H9 (cell line): Measurements from ENCODE around the gene ANO9. TPM values are rescaled to one million over a fixed set of nuclear protein-coding genes. Genes with fewer than 3 reads are reported as not detected.
"Not testable (repeated sequence)": the region's sequence is repeated elsewhere in the genome, so short reads cannot be mapped to it uniquely, and the experiment has no call there.

Source experiments
- DNase-seq: peaks from one replicate; pipeline ENCODE4 v3.0.0-alpha.2; 2017
- H2AFZ ChIP-seq: one replicate; pipeline ENCODE4 v1.6.1; 2013; ENCODE audit warnings: mild to moderate bottlenecking, low read length, control low read depth, moderate library complexity
- H2AK5ac ChIP-seq: 2 replicates; pipeline ENCODE4 v1.6.1; 2013; ENCODE audit warnings: low read length, control low read depth, mixed read lengths; ENCODE audit not compliant: insufficient read length
- H2BK120ac ChIP-seq: one replicate; pipeline ENCODE4 v1.6.1; 2013; ENCODE audit warnings: low read depth, mild to moderate bottlenecking, low read length, control low read depth, inconsistent platforms; ENCODE audit not compliant: poor library complexity, severe bottlenecking
- H2BK12ac ChIP-seq: 2 replicates; pipeline ENCODE4 v1.6.1; 2013; ENCODE audit warnings: low read length, control low read depth, mixed read lengths, low read depth; ENCODE audit not compliant: insufficient read length
- H2BK15ac ChIP-seq: 2 replicates; pipeline ENCODE4 v1.6.1; 2013; ENCODE audit warnings: low read depth, low read length, control low read depth
- H2BK20ac ChIP-seq: one replicate; pipeline ENCODE4 v1.6.1; 2013; ENCODE audit warnings: low read depth, mild to moderate bottlenecking, low read length, control low read depth, inconsistent platforms; ENCODE audit not compliant: poor library complexity, severe bottlenecking
- H2BK5ac ChIP-seq: 2 replicates; pipeline ENCODE4 v1.6.1; 2013; ENCODE audit warnings: low read length, control low read depth, mixed read lengths; ENCODE audit not compliant: insufficient read length
- H3K14ac ChIP-seq: 2 replicates; pipeline ENCODE4 v1.6.1; 2013; ENCODE audit warnings: low read length, control low read depth; ENCODE audit not compliant: insufficient read depth
- H3K18ac ChIP-seq: 2 replicates; pipeline ENCODE4 v1.6.1; 2013; ENCODE audit warnings: low read depth, mild to moderate bottlenecking, mixed read lengths, low read length, control low read depth; ENCODE audit not compliant: insufficient read length
- H3K23ac ChIP-seq: 2 replicates; pipeline ENCODE4 v1.6.1; 2013; ENCODE audit warnings: low read length, control low read depth, mixed read lengths, low read depth; ENCODE audit not compliant: insufficient read length
- H3K23me2 ChIP-seq: 2 replicates; pipeline ENCODE4 v1.6.1; 2013; ENCODE audit warnings: low read depth, mild to moderate bottlenecking, mixed read lengths, low read length, control low read depth; ENCODE audit not compliant: insufficient read length, poor library complexity, severe bottlenecking
- H3K27ac ChIP-seq: 2 replicates; pipeline ENCODE4 v1.5.1; 2013; ENCODE audit warnings: low read length, control low read depth, mixed read lengths, low read depth; ENCODE audit not compliant: insufficient read length
- H3K27me3 ChIP-seq: 2 replicates; pipeline ENCODE4 v1.6.1; 2013; ENCODE audit warnings: low read length, control low read depth, inconsistent platforms; ENCODE audit not compliant: insufficient read depth
- H3K4ac ChIP-seq: 2 replicates; pipeline ENCODE4 v1.6.1; 2013; ENCODE audit warnings: low read depth, mild to moderate bottlenecking, control low read depth, inconsistent platforms, low read length, moderate library complexity
- H3K4me1 ChIP-seq: 2 replicates; pipeline ENCODE4 v1.6.1; 2013; ENCODE audit warnings: low read length, control low read depth, inconsistent platforms; ENCODE audit not compliant: insufficient read depth
- H3K4me2 ChIP-seq: 2 replicates; pipeline ENCODE4 v1.6.1; 2013; ENCODE audit warnings: low read length, control low read depth, mixed read lengths; ENCODE audit not compliant: insufficient read length, insufficient read depth
- H3K56ac ChIP-seq: 2 replicates; pipeline ENCODE4 v1.6.1; 2013; ENCODE audit warnings: low read depth, mild to moderate bottlenecking, mixed read lengths, low read length, control low read depth; ENCODE audit not compliant: insufficient read length
- H3K79me1 ChIP-seq: 2 replicates; pipeline ENCODE4 v1.6.1; 2013; ENCODE audit warnings: low read depth, mild to moderate bottlenecking, moderate library complexity, low read length, control low read depth, inconsistent platforms; ENCODE audit not compliant: insufficient read depth, poor library complexity, severe bottlenecking
- H3K79me2 ChIP-seq: 2 replicates; pipeline ENCODE4 v1.6.1; 2013; ENCODE audit warnings: low read length, control low read depth, inconsistent platforms; ENCODE audit not compliant: insufficient read depth
- H3K9ac ChIP-seq: 2 replicates; pipeline ENCODE4 v1.6.1; 2013; ENCODE audit warnings: low read length, control low read depth, mixed read lengths; ENCODE audit not compliant: insufficient read length; ENCODE audit errors: extremely low read depth
- H3K9me3 ChIP-seq: one replicate; pipeline ENCODE4 v1.6.1; 2013; ENCODE audit warnings: low read depth, low read length, inconsistent platforms; ENCODE audit not compliant: control insufficient read depth
- H3T11ph ChIP-seq: one replicate; pipeline ENCODE4 v1.6.1; 2013; ENCODE audit warnings: mild to moderate bottlenecking, low read length, control low read depth, inconsistent platforms
- H4K20me1 ChIP-seq: one replicate; pipeline ENCODE4 v1.6.1; 2013; ENCODE audit not compliant: control insufficient read depth, insufficient read length, insufficient read depth
- H4K5ac ChIP-seq: 2 replicates; pipeline ENCODE4 v1.6.1; 2013; ENCODE audit warnings: low read depth, mild to moderate bottlenecking, mixed read lengths, low read length, control low read depth; ENCODE audit not compliant: insufficient read length
- H4K8ac ChIP-seq: replicated peaks from 2 replicates; pipeline ENCODE4 v1.6.1; 2013; ENCODE audit warnings: low read length, control low read depth, mixed read lengths, low read depth; ENCODE audit not compliant: insufficient read length
- H4K91ac ChIP-seq: 2 replicates; pipeline ENCODE4 v1.6.1; 2013; ENCODE audit warnings: low read depth, mild to moderate bottlenecking, moderate library complexity, mixed read lengths, low read length, control low read depth; ENCODE audit not compliant: insufficient read length
- H3K27ac Mint-ChIP-seq, 3 experiments: 2 replicates in 2 of 3; 3 replicates in 1 of 3; pipeline ENCODE4 v1.8.0; 2020 to 2021; ENCODE audit warnings: mixed read lengths in 3 of 3, mild to moderate bottlenecking in 1 of 3, moderate library complexity in 1 of 3
- H3K27me3 Mint-ChIP-seq: 2 replicates; pipeline ENCODE4 v1.8.0; 2021; ENCODE audit warnings: low read depth, mild to moderate bottlenecking, moderate library complexity, mixed read lengths
- H3K36me3 Mint-ChIP-seq, 3 experiments: 2 replicates in 2 of 3; 3 replicates in 1 of 3; pipeline ENCODE4 v1.8.0; 2020 to 2021; ENCODE audit warnings: low read depth in 3 of 3, mixed read lengths in 3 of 3; ENCODE audit not compliant: insufficient read depth in 1 of 3
- H3K4me1 Mint-ChIP-seq, 2 experiments: 2 replicates each; pipeline ENCODE4 v1.8.0; 2020; ENCODE audit warnings: mixed read lengths in 2 of 2
- H3K4me3 Mint-ChIP-seq, 2 experiments: 2 replicates in 1 of 2; 3 replicates in 1 of 2; pipeline ENCODE4 v1.8.0; 2020 to 2021; ENCODE audit warnings: mild to moderate bottlenecking in 2 of 2, mixed read lengths in 2 of 2, moderate library complexity in 1 of 2
- H3K9me3 Mint-ChIP-seq, 2 experiments: 2 replicates in 1 of 2; 3 replicates in 1 of 2; pipeline ENCODE4 v1.8.0; 2020; ENCODE audit warnings: mild to moderate bottlenecking in 2 of 2, mixed read lengths in 2 of 2, moderate library complexity in 1 of 2
- CTCF ChIP-seq: fragments of 200-600 bp; sonication (generic); conservative IDR thresholded peaks from 3 replicates; pipeline ENCODE4 v1.8.0; 2021; ENCODE audit warnings: antibody characterized with exemption, mild to moderate bottlenecking
- WGBS: extraction: QIAGEN DNeasy Blood & Tissue Kit; methylation state at CpG from one replicate; pipeline ENCODE4 v1.1.7; 2013; ENCODE audit warnings: missing lambda C conversion rate, low lambda C conversion rate, mixed read lengths; ENCODE audit not compliant: insufficient read length; ENCODE audit errors: extremely low coverage; 5-methylcytosine and 5-hydroxymethylcytosine counted together
- total RNA-seq: library from RNA; stranded (reverse); gene quantifications from 2 replicates; pipeline ENCODE4 v1.2.1, GENCODE V29; 2021

The ANO9 gene
- total RNA-seq, 1 experiment from 2014 or later: 13.1 TPM

DNA sequence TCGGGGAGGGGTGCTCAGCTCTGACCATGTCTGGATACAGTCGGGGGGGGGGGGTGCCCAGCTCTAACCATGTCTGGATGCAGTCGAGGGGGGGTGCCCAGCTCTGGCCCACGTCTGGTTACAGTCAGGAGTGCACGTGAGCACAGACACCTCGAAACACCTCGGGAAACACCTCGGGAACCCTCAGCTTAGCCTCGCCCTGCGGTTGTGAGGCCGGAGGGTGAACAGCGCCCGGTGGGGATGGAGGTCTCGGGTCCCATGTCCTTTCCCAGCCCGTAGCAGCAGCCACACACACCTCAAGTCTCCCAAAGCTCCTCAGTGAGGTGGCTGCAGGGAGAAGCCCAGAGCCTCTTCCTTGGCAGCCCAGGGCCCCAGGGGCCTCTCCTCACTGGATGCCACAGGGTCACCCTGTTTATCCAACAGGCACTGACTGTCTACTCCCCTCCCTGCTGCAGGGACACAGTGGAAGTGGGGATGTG is 29.1 kb downstream of the ANO9 start:
- no peak for TF ChIP-seq CTCF
- Histone ChIP-seq H3K23ac (no peak overlapping the region), H3K18ac (no peak overlapping the region), H2BK12ac (no peak overlapping the region), H3K23me2 (peaks cover 11% of the 10 kb centered on the region), H4K91ac (no peak overlapping the region), H3K27me3 (no peaks in the 10 kb centered on the region), H3K9me3 (no peaks in the 10 kb centered on the region), H3K4ac (no peak overlapping the region), H2AK5ac (no peak overlapping the region), H3K56ac (no peak overlapping the region), H2BK20ac (no peak overlapping the region), H3T11ph (no peak overlapping the region), H2BK5ac (no peak overlapping the region), H3K9ac (no peak overlapping the region), H3K4me1 (peaks cover 2% of the 10 kb centered on the region; the same call in 1 of the 2 replicates), H4K20me1 (peaks cover 4% of the 10 kb centered on the region), H4K8ac (no peak overlapping the region), H3K79me1 (no peaks in the 10 kb centered on the region), H3K14ac (no peak overlapping the region), H2AFZ (no peak overlapping the region), H3K79me2 (no peaks in the 10 kb centered on the region; the same call in 1 of the 2 replicates), H4K5ac (no peak overlapping the region), H2BK15ac (no peak overlapping the region), H3K4me2 (no peak overlapping the region), H3K27ac (no peak overlapping the region), H2BK120ac (no peak overlapping the region)
- Mint-ChIP-seq H3K27me3 (peaks cover 7% of the 10 kb centered on the region), H3K9me3 (no peaks in the 10 kb centered on the region), H3K36me3 (no peaks in the 10 kb centered on the region), H3K4me1 (peaks cover 14 to 23% of the 10 kb centered on the region in 2 experiments), H3K4me3 (no peak overlapping the region), H3K27ac (no peak overlapping the region)
- WGBS: no CpG with 5 or more reads among the region's 15 CpGs
- DNase-seq: no peak

DNA sequence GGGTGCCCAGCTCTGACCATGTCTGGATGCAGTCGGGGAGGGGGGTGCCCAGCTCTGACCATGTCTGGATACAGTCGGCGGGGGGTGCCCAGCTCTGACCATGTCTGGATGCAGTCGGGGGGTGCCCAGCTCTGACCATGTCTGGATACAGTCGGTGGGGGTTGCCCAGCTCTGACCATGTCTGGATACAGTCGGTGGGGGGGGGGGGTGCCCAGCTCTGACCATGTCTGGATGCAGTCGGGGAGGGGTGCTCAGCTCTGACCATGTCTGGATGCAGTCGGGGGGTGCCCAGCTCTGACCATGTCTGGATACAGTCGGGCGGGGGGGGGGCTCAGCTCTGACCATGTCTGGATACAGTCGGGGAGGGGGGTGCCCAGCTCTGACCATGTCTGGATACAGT is 30.3 kb downstream of the ANO9 start:
- H3K56ac ChIP-seq, H3K4me1 ChIP-seq, H2BK15ac ChIP-seq, H3K4me2 ChIP-seq, H2BK20ac ChIP-seq, H2AK5ac ChIP-seq, DNase-seq, H4K8ac ChIP-seq, H4K20me1 ChIP-seq, H3K18ac ChIP-seq, H2BK5ac ChIP-seq, H3K27me3 Mint-ChIP-seq, H4K91ac ChIP-seq, H3T11ph ChIP-seq, H3K79me2 ChIP-seq, H2BK120ac ChIP-seq, H3K4me3 Mint-ChIP-seq, H3K9me3 Mint-ChIP-seq, H3K4ac ChIP-seq, H3K9ac ChIP-seq, H3K27ac Mint-ChIP-seq, H3K36me3 Mint-ChIP-seq, H3K23me2 ChIP-seq, H3K27me3 ChIP-seq, H3K9me3 ChIP-seq, H3K79me1 ChIP-seq, H4K5ac ChIP-seq, H2AFZ ChIP-seq, H3K23ac ChIP-seq, H3K27ac ChIP-seq, H3K14ac ChIP-seq, H2BK12ac ChIP-seq: not testable (repeated sequence)
- peaks cover 12 to 21% of the 10 kb centered on the region in 2 experiments for H3K4me1 Mint-ChIP-seq
- WGBS: no CpG with 5 or more reads among the region's 11 CpGs
